Left ventricle myocardium inferior (tissue), 1 donor: ENCODE measurements around the gene ISCU. TPM values are rescaled to one million over a fixed set of nuclear protein-coding genes. Genes with fewer than 3 reads are reported as not detected.

Source experiments
- DNase-seq: peaks from one replicate; pipeline ENCODE4 v3.0.0-alpha.2; 2020
- H3K27ac ChIP-seq: fragments of 200-600 bp; replicated peaks from 2 replicates; pipeline ENCODE4 v1.8.0; 2021
- H3K27me3 ChIP-seq: fragments of 200-600 bp; 2 replicates; pipeline ENCODE4 v1.8.0; 2021; ENCODE audit warnings: low read depth
- H3K36me3 ChIP-seq: fragments of 200-600 bp; 2 replicates; pipeline ENCODE4 v1.8.0; 2021
- H3K4me1 ChIP-seq: fragments of 200-600 bp; 2 replicates; pipeline ENCODE4 v1.8.0; 2021
- H3K4me3 ChIP-seq: fragments of 200-600 bp; 2 replicates; pipeline ENCODE4 v1.8.0; 2021; ENCODE audit warnings: mild to moderate bottlenecking, moderate library complexity
- H3K9me3 ChIP-seq: fragments of 200-600 bp; replicated peaks from 2 replicates; pipeline ENCODE4 v1.8.0; 2021
- intact Hi-C: fragments of 100-400 bp; cut with micrococcal nuclease; formaldehyde crosslinking; loops from one replicate; pipeline ENCODE4 v1.11.0; 2022
- total RNA-seq: library from RNA; stranded (reverse); fragmentation: NEBNext Ultra II Directional; extraction: Animal tissue kit (Norgen Biotek cat#: 25700); gene quantifications from one replicate; pipeline ENCODE4 v1.2.1, GENCODE V29; 2021
- TF ChIP-seq, protein P1 (sequence below): fragments of 200-600 bp; IDR thresholded peaks from 2 replicates; pipeline ENCODE4 v1.8.0; 2021; ENCODE audit warnings: antibody characterized with exemption, mild to moderate bottlenecking, borderline replicate concordance
- donor health status: DM: no; HTN: yes; CAD: no; lungs with severe emphysema.

Gene ISCU
- total RNA-seq, 1 donor from 2014 or later = 560 TPM

DNA sequence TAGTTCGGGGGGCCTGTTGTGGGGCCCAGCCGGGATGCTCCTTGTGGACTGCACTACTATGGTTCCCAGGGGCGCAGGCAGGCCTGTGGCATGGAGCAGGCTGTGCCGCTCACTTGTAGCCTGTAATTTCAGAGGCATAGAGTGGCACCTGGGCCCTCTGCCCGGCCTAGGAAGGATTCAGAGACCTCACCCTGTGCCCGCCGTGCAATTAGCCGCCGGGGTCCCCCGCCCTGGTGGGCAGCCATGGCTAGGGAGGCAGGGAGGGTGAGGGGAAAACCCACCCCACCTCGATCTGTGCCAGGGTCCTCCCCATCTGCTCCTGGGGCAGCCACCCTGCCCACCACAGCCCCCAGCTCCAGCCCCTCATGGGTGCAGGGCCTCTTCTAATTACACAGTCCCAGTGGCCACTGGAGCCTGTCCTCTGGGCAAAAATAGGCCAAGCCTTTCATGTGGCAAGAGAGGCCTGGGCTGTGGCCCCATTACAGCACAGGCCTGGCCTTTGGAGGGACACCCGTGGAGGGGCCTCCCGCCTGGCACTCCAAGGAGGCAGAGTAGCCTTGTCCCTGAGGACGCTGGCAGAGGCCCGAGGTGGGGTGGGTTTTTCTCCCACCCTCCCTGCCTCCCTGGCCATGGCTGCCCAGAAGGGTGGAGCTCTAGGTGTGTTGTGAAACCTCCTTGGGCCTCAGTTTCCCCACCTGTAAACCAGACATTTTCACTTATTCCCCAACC, 40.7 kb downstream of the ISCU start:
- no peaks in the 10 kb centered on the region for H3K4me1 ChIP-seq
- H3K4me3 ChIP-seq = no peak overlapping the region
- no peak for DNase-seq
- intact Hi-C loops = no loop called here
- no peaks in the 10 kb centered on the region for H3K27me3 ChIP-seq
- H3K27ac ChIP-seq = no peak overlapping the region
- TF ChIP-seq, protein P1, sequence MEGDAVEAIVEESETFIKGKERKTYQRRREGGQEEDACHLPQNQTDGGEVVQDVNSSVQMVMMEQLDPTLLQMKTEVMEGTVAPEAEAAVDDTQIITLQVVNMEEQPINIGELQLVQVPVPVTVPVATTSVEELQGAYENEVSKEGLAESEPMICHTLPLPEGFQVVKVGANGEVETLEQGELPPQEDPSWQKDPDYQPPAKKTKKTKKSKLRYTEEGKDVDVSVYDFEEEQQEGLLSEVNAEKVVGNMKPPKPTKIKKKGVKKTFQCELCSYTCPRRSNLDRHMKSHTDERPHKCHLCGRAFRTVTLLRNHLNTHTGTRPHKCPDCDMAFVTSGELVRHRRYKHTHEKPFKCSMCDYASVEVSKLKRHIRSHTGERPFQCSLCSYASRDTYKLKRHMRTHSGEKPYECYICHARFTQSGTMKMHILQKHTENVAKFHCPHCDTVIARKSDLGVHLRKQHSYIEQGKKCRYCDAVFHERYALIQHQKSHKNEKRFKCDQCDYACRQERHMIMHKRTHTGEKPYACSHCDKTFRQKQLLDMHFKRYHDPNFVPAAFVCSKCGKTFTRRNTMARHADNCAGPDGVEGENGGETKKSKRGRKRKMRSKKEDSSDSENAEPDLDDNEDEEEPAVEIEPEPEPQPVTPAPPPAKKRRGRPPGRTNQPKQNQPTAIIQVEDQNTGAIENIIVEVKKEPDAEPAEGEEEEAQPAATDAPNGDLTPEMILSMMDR = no peak
- H3K36me3 ChIP-seq = no peaks in the 10 kb centered on the region
- no peaks in the 10 kb centered on the region for H3K9me3 ChIP-seq

DNA sequence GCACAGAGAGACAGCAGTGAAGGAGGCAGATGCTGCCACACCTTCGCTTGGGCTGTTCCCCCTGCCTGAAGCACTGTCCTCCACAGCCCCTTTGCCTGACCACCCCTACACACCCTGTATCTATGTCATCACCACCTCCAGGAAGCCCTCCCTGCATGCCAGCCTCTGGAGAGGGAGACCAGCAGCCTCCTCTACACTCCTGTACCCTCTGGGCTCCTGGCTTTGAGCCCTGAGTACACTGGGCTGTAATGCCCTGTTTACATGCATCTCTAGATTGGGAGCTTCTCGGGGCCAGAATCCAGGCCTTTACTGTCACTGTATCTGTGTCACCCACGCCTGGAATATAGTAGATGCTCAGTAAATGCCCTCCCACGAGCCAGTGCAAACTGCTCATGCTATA, 41.3 kb downstream of the ISCU start:
- no peak for DNase-seq
- Histone ChIP-seq H3K27me3 (no peaks in the 10 kb centered on the region), H3K4me1 (peaks cover 2% of the 10 kb centered on the region), H3K4me3 (no peak overlapping the region), H3K9me3 (no peaks in the 10 kb centered on the region), H3K27ac (no peak overlapping the region), H3K36me3 (no peaks in the 10 kb centered on the region)
- TF ChIP-seq, protein P1 = no peak
- intact Hi-C loops = no loop called here

DNA sequence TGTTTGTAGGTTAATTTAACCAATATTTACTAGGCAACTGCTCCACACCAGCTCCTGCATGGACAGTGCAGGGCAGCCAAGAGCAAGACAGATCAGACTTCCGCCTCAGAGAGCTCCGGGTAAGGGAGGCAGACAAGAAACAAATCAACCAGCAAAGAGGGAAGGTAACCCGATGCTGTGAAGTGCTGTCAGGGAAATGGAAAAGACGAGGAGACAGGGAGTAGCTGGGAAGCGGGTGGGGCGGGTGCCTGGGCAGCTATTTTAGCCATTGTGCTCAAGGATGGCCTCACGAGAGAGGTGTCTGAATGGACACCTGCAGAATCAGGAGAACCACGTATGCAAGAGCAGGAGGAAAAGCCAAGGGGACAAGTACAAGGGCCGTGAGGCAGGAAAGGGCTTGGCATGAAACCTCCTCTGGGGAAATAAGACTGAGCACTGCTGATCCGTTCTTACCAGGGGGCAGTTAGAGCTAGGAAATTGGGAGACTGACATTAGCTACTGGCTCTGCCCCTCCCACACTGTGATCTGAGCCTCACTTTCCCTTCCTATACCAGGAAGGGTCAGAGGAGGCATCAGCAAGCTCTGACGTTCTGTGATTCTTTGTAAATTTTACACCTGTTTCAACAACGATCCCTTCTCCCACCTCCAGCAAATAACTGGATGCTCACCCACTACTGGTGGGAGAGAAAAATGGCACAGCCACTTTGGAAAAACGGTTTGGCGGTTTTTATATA, 42.0 kb downstream of the ISCU start:
- TF ChIP-seq, protein P1 = no peak
- Histone ChIP-seq H3K4me3 (no peak overlapping the region), H3K27me3 (no peaks in the 10 kb centered on the region), H3K36me3 (no peaks in the 10 kb centered on the region), H3K4me1 (peaks cover 8% of the 10 kb centered on the region), H3K27ac (no peak overlapping the region), H3K9me3 (no peaks in the 10 kb centered on the region)
- intact Hi-C loops = no loop called here
- DNase-seq = no peak

DNA sequence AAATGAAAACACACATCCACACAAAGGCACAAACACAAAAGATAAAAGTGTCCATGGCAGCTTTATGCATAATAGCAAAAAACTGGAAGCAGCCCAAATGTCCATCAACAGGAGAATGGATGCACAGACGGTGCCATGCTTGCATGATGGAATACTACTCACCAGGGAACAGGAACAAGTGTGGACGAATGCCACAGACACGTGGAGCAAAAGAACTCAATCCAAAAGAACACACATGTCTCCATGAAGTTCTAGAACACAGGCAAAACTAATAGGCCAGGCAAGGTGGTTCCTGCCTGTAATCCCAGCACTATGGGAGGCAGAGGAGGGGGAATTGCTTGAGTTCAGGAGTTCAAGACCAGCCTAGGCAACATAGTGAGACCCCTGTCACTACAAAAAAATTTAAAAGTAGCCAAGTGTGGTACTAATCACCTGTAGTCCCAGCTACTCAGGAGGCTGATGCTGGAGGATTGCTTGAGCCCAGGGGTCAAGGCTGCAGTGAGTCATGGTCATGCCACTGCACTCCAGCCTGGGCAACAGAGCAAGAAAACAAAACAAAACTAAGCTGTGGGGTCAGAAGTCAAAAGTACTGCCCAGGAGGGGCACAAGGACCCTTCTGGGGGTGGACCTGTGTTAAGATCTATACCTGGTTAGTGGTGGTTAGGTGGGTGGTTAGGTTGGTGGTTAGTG, 42.7 kb downstream of the ISCU start:
- no peak overlapping the region for H3K27ac ChIP-seq
- TF ChIP-seq, protein P1 = no peak
- intact Hi-C loops = no loop called here
- no peak for DNase-seq
- no peak overlapping the region for H3K4me3 ChIP-seq
- peaks cover 16% of the 10 kb centered on the region for H3K4me1 ChIP-seq
- no peaks in the 10 kb centered on the region for H3K9me3 ChIP-seq
- no peaks in the 10 kb centered on the region for H3K27me3 ChIP-seq
- no peaks in the 10 kb centered on the region for H3K36me3 ChIP-seq

DNA sequence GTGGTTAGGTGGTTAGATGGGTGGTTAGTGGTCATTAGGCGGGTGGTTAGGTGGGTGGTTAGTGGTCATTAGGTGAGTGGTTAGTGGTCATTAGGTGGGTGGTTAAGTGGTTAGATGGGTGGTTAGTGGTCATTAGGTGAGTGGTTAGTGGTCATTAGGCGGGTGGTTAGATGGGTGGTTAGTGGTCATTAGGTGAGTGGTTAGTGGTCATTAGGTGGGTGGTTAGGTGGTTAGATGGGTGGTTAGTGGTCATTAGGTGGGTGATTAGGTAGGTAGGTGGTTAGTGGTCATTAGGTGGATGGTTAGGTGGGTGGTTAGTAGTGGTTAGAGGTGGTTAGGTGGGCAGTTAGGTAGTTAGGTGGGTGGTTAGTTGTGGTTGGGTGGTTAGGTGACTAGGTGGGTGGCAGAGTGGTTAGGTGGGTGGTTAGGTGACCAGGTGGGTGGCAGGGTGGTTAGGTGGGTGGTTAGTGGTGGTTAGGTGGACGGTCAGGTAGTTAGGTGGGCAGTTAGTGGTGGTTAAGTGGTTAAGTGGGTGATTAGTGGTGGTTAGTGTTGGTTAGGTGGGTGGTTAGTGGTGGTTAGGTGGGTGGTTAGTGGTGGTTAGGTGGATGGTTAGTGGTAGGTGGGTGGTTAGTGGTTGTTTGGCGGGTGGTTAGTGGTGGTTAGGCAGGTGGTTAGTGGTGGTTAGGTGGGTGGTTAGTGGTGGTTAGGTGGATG, 43.5 kb downstream of the ISCU start:
- Histone ChIP-seq H3K27ac (no peak overlapping the region), H3K4me1 (peaks cover 17% of the 10 kb centered on the region), H3K9me3 (no peaks in the 10 kb centered on the region), H3K4me3 (no peak overlapping the region), H3K36me3 (no peaks in the 10 kb centered on the region), H3K27me3 (no peaks in the 10 kb centered on the region)
- TF ChIP-seq, protein P1 = no peak
- intact Hi-C loops = no loop called here
- DNase-seq = no peak
